ENCODE measurements around the gene TTLL3.

The TTLL3 gene

GRCh38 chr3:9804996-9805395 lies 5.1 kb upstream of the TTLL3 start:
- in situ Hi-C loops (cut with HindIII; ENCODE audit: low sequenced_read_pairs) = loop anchor here (5.0 kb wide), 2 partner anchors 47 to 68 kb away; no protein-coding TSS in a partner anchor

GRCh38 chr3:9806137-9806536 lies 3.9 kb upstream of the TTLL3 start:
- in situ Hi-C loops (cut with HindIII; ENCODE audit: low sequenced_read_pairs) = loop anchor here (5.0 kb wide), 2 partner anchors 46 to 69 kb away; no protein-coding TSS in a partner anchor

- in situ Hi-C loops (cut with HindIII; ENCODE audit: low sequenced_read_pairs) = loop anchor here (5.0 kb wide), 2 partner anchors 45 to 70 kb away; no protein-coding TSS in a partner anchor
These were observed 3.1 kb upstream of the TTLL3 start for GRCh38 chr3:9806688-9807589.

- in situ Hi-C loops (cut with HindIII; ENCODE audit: low sequenced_read_pairs) = loop anchor here (5.0 kb wide), 2 partner anchors 44 to 71 kb away; no protein-coding TSS in a partner anchor
These were observed 2.1 kb upstream of the TTLL3 start for GRCh38 chr3:9807981-9808344.

- in situ Hi-C loops (cut with HindIII; ENCODE audit: low sequenced_read_pairs) = loop anchor here (5.0 kb wide), 2 partner anchors 44 to 71 kb away; no protein-coding TSS in a partner anchor
These were observed 1.6 kb upstream of the TTLL3 start for GRCh38 chr3:9808345-9809037.

- in situ Hi-C loops (cut with HindIII; ENCODE audit: low sequenced_read_pairs) = loop anchor here (5.0 kb wide), 2 partner anchors 43 to 72 kb away; no protein-coding TSS in a partner anchor
These were observed 835 bp upstream of the TTLL3 start for GRCh38 chr3:9809239-9809614.

GRCh38 chr3:9810433-9810770 lies 340 bp downstream of the TTLL3 start:
- in situ Hi-C loops (cut with HindIII; ENCODE audit: low sequenced_read_pairs) = no loop called here

- in situ Hi-C loops (cut with HindIII; ENCODE audit: low sequenced_read_pairs) = no loop called here
These were observed 784 bp downstream of the TTLL3 start for GRCh38 chr3:9810846-9811245.

GRCh38 chr3:9812870-9813483 lies 2.9 kb downstream of the TTLL3 start:
- in situ Hi-C loops (cut with HindIII; ENCODE audit: low sequenced_read_pairs) = no loop called here

GRCh38 chr3:9815986-9816385 lies 5.9 kb downstream of the TTLL3 start:
- in situ Hi-C loops (cut with HindIII; ENCODE audit: low sequenced_read_pairs) = no loop called here

- in situ Hi-C loops (cut with HindIII; ENCODE audit: low sequenced_read_pairs) = no loop called here
These were observed 7.4 kb downstream of the TTLL3 start for GRCh38 chr3:9817436-9817835.

- in situ Hi-C loops (cut with HindIII; ENCODE audit: low sequenced_read_pairs) = no loop called here
These were observed 8.7 kb downstream of the TTLL3 start for GRCh38 chr3:9818666-9819335.

- in situ Hi-C loops (cut with HindIII; ENCODE audit: low sequenced_read_pairs) = no loop called here
These were observed 10.5 kb downstream of the TTLL3 start for GRCh38 chr3:9820543-9820942.

- in situ Hi-C loops (cut with HindIII; ENCODE audit: low sequenced_read_pairs) = no loop called here
These were observed 10.9 kb downstream of the TTLL3 start for GRCh38 chr3:9820946-9821345.

- in situ Hi-C loops (cut with HindIII; ENCODE audit: low sequenced_read_pairs) = no loop called here
These were observed 15.5 kb downstream of the TTLL3 start for GRCh38 chr3:9825451-9826040.

GRCh38 chr3:9826815-9827573 lies 16.9 kb downstream of the TTLL3 start:
- in situ Hi-C loops (cut with HindIII; ENCODE audit: low sequenced_read_pairs) = no loop called here

- in situ Hi-C loops (cut with HindIII; ENCODE audit: low sequenced_read_pairs) = no loop called here
These were observed 19.0 kb downstream of the TTLL3 start for GRCh38 chr3:9828801-9829755.

- in situ Hi-C loops (cut with HindIII; ENCODE audit: low sequenced_read_pairs) = no loop called here
These were observed 21.2 kb downstream of the TTLL3 start for GRCh38 chr3:9831253-9831652.

GRCh38 chr3:9833078-9833477 lies 23.0 kb downstream of the TTLL3 start:
- in situ Hi-C loops (cut with HindIII; ENCODE audit: low sequenced_read_pairs) = no loop called here
